OCI-LY7 (cell line): ENCODE results near the gene VNN1. TPM values are rescaled to one million over a fixed set of nuclear protein-coding genes. Genes with fewer than 3 reads are reported as not detected.
A peak's percentile ranks its signal among the peaks of the same experiment; 100 is the strongest.

Source experiments
- BruUV-seq: library from RNA; stranded (reverse); fragments of 400-500 nt; replicated peaks from 2 replicates; lab custom pipeline; 2021; lab: Mats Ljungman, UMichigan
- CTCF ChIA-PET: fragments of 300-600 bp; sonication (Branson Sonifier 250); formaldehyde crosslinking; loops from one replicate; lab custom pipeline; 2022; ENCODE audit warnings: antibody characterized with exemption; ENCODE audit not compliant: unreplicated experiment; lab: Charles Lee
- POLR2A ChIA-PET: fragments of 300-600 bp; sonication (Branson Sonifier 250); formaldehyde crosslinking; loops from one replicate; lab custom pipeline; 2022; ENCODE audit warnings: antibody characterized with exemption; lab: Charles Lee
- DNase-seq: peaks from one replicate; pipeline ENCODE4 v3.0.0-alpha.2; 2015; ENCODE audit warnings: low spot score
- H2AFZ ChIP-seq: fragments of 200-600 bp; sonication (generic), shearing (Covaris generic); 2 replicates; pipeline ENCODE4 v1.6.1; 2014; ENCODE audit warnings: mild to moderate bottlenecking, antibody characterized with exemption, low read length, moderate library complexity
- H3K27ac ChIP-seq: fragments of 200-600 bp; sonication (generic); 2 replicates; pipeline ENCODE4 v1.5.1; 2014; ENCODE audit warnings: mixed run types, low read depth, mild to moderate bottlenecking, moderate library complexity, low read length, inconsistent platforms; ENCODE audit not compliant: poor library complexity, severe bottlenecking
- H3K36me3 ChIP-seq: fragments of 200-600 bp; sonication (generic); 2 replicates; pipeline ENCODE4 v1.6.1; 2014; ENCODE audit warnings: mild to moderate bottlenecking, antibody characterized with exemption, low read length, moderate library complexity, mixed read lengths; ENCODE audit not compliant: insufficient read depth
- H3K4me1 ChIP-seq: fragments of 200-600 bp; sonication (generic); 2 replicates; pipeline ENCODE4 v1.5.1; 2014; ENCODE audit warnings: mild to moderate bottlenecking, low read length; ENCODE audit not compliant: insufficient read depth, poor library complexity, severe bottlenecking
- H3K4me2 ChIP-seq: fragments of 200-600 bp; sonication (generic); 2 replicates; pipeline ENCODE4 v1.6.1; 2014; ENCODE audit warnings: mild to moderate bottlenecking, low read length
- H3K4me3 ChIP-seq: fragments of 200-600 bp; sonication (generic); 2 replicates; pipeline ENCODE4 v1.5.1; 2014; ENCODE audit warnings: mild to moderate bottlenecking, low read depth, low read length; ENCODE audit not compliant: poor library complexity, severe bottlenecking
- H3K79me2 ChIP-seq: fragments of 200-600 bp; sonication (generic); 2 replicates; pipeline ENCODE4 v1.6.1; 2016; ENCODE audit warnings: low read depth, mild to moderate bottlenecking, low read length, moderate library complexity, mixed read lengths; ENCODE audit not compliant: insufficient read depth
- H3K9me2 ChIP-seq: fragments of 200-600 bp; sonication (generic); 2 replicates; pipeline ENCODE4 v1.6.1; 2016; ENCODE audit warnings: mild to moderate bottlenecking, low read length, mixed read lengths; ENCODE audit not compliant: insufficient read depth
- H3K9me3 ChIP-seq: fragments of 200-600 bp; sonication (generic); 2 replicates; pipeline ENCODE4 v1.6.1; 2014; ENCODE audit warnings: mild to moderate bottlenecking, mixed run types, low read length, mixed read lengths
- H4K20me1 ChIP-seq: fragments of 200-600 bp; sonication (generic); 2 replicates; pipeline ENCODE4 v1.6.1; 2014; ENCODE audit warnings: mild to moderate bottlenecking, antibody characterized with exemption, low read length, moderate library complexity, mixed read lengths; ENCODE audit not compliant: insufficient read depth
- EZH2phosphoT487 ChIP-seq: fragments of 200-600 bp; sonication (generic); IDR thresholded peaks from 2 replicates; pipeline ENCODE4 v1.6.1; 2018; ENCODE audit warnings: low read depth, borderline replicate concordance, mild to moderate bottlenecking, mixed run types, antibody characterized with exemption, low read length, moderate library complexity, mixed read lengths
- intact Hi-C: fragments of 100-400 bp; cut with micrococcal nuclease; formaldehyde crosslinking; loops from one replicate; pipeline ENCODE4 v1.10.0; 2022; ENCODE audit not compliant: unreplicated experiment
- total RNA-seq, 2 experiments: library from RNA; depleted of rRNA in 1 of 2; stranded (reverse); fragments of >200 nt in 1 of 2; shearing (Covaris generic) in 1 of 2; gene quantifications; 2 replicates each; pipeline ENCODE4 v1.2.3, GENCODE V29; 2014 to 2022
- TF ChIP-seq, protein P1 (sequence below): fragments of 200-600 bp; sonication (generic); conservative IDR thresholded peaks from 2 replicates; pipeline ENCODE4 v1.5.1; 2014; ENCODE audit warnings: mild to moderate bottlenecking, antibody characterized with exemption, low read length, moderate library complexity, mixed read lengths

VNN1 gene
- total RNA-seq, 2 experiments from 2014 or later, result not detected

- no TSS peak for BruUV-seq
- H4K20me1 ChIP-seq, result no peaks in the 10 kb centered on the region
- no peaks in the 10 kb centered on the region for H3K36me3 ChIP-seq
- H3K9me2 ChIP-seq, result no peaks in the 10 kb centered on the region
- H3K4me1 ChIP-seq, result peaks cover 7% of the 10 kb centered on the region
- H3K4me3 ChIP-seq, result no peak overlapping the region
- H3K27ac ChIP-seq, result no peak overlapping the region
- H3K79me2 ChIP-seq, result no peaks in the 10 kb centered on the region
- ChIA-PET POLR2A (interaction anchor here (0.7 to 2.0 kb wide), 4 partner anchors 10 to 85 kb away, joined by 3 to 13 read pairs (median 3); no protein-coding TSS in a partner anchor), CTCF (no interaction called here)
- H3K9me3 ChIP-seq, result no peaks in the 10 kb centered on the region
- TF ChIP-seq, protein P1, sequence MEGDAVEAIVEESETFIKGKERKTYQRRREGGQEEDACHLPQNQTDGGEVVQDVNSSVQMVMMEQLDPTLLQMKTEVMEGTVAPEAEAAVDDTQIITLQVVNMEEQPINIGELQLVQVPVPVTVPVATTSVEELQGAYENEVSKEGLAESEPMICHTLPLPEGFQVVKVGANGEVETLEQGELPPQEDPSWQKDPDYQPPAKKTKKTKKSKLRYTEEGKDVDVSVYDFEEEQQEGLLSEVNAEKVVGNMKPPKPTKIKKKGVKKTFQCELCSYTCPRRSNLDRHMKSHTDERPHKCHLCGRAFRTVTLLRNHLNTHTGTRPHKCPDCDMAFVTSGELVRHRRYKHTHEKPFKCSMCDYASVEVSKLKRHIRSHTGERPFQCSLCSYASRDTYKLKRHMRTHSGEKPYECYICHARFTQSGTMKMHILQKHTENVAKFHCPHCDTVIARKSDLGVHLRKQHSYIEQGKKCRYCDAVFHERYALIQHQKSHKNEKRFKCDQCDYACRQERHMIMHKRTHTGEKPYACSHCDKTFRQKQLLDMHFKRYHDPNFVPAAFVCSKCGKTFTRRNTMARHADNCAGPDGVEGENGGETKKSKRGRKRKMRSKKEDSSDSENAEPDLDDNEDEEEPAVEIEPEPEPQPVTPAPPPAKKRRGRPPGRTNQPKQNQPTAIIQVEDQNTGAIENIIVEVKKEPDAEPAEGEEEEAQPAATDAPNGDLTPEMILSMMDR, result no peak
- no peak for TF ChIP-seq EZH2phosphoT487
- intact Hi-C loops, result no loop called here
- peak overlapping the region; percentile 10; the same call in 1 of the 2 replicates for H3K4me2 ChIP-seq
- peak overlapping the region; percentile 45; the same call in 1 of the 2 replicates for H2AFZ ChIP-seq
- DNase-seq, result no peak
Measured at GRCh38 chr6:132725471-132725870, 11.6 kb upstream of the VNN1 start.

GRCh38 chr6:132719736-132720448 is 6.0 kb upstream of the VNN1 start:
- H3K27ac ChIP-seq, result no peak overlapping the region
- no peak overlapping the region for H2AFZ ChIP-seq
- TF ChIP-seq EZH2phosphoT487, result no peak
- TF ChIP-seq, protein P1, result no peak
- no peak overlapping the region for H3K4me3 ChIP-seq
- no peak overlapping the region for H3K4me2 ChIP-seq
- no peaks in the 10 kb centered on the region for H3K36me3 ChIP-seq
- intact Hi-C loops, result no loop called here
- no peaks in the 10 kb centered on the region for H3K9me3 ChIP-seq
- POLR2A ChIA-PET, result interaction anchor here (0.9 to 1.7 kb wide), 2 partner anchors 10 to 49 kb away, joined by 3 to 4 read pairs; no protein-coding TSS in a partner anchor
- no peaks in the 10 kb centered on the region for H3K4me1 ChIP-seq
- H4K20me1 ChIP-seq, result no peaks in the 10 kb centered on the region
- DNase-seq, result no peak
- BruUV-seq, result no TSS peak
- no peaks in the 10 kb centered on the region for H3K9me2 ChIP-seq
- CTCF ChIA-PET, result interaction anchor here (0.6 kb wide), 1 partner anchor 388 kb away, joined by 3 read pairs; no protein-coding TSS in a partner anchor
- no peaks in the 10 kb centered on the region for H3K79me2 ChIP-seq
